GM04504 (cell line): Measurements from ENCODE around the gene GPATCH1.
"Not testable (repeated sequence)": the region's sequence is repeated elsewhere in the genome, so short reads cannot be mapped to it uniquely, and the experiment has no call there.

ENCODE experiments used
- DNase-seq: peaks from one replicate; pipeline ENCODE4 v3.0.0-alpha.2; 2012; ENCODE audit warnings: low read depth

Gene GPATCH1

GRCh38 chr19:33111587-33111986 lies 30.6 kb downstream of the GPATCH1 start:
- no peak for DNase-seq

- no peak for DNase-seq
Observed at GRCh38 chr19:33114312-33114711, 33.3 kb downstream of the GPATCH1 start.

- DNase-seq: no peak
Observed at GRCh38 chr19:33117501-33117900, 36.5 kb downstream of the GPATCH1 start.

GRCh38 chr19:33118643-33119042 lies 37.7 kb downstream of the GPATCH1 start:
- DNase-seq: no peak

- no peak for DNase-seq
Observed at GRCh38 chr19:33124207-33125098, 43.5 kb downstream of the GPATCH1 start.

GRCh38 chr19:33125929-33126388 lies 45.0 kb downstream of the GPATCH1 start:
- peak; percentile 17 for DNase-seq

- DNase-seq: not testable (repeated sequence)
Observed at GRCh38 chr19:33126712-33127111, 45.7 kb downstream of the GPATCH1 start.

- no peak for DNase-seq
Observed at GRCh38 chr19:33129901-33130300, 48.9 kb downstream of the GPATCH1 start.

- DNase-seq: no peak
Observed at GRCh38 chr19:33130433-33130832, 49.5 kb downstream of the GPATCH1 start.

- no peak for DNase-seq
Observed at GRCh38 chr19:33132021-33132420, 51.0 kb downstream of the GPATCH1 start, which contains the start of gene WDR88. Gene WDR88, plus strand, starts transcription at chr19:33132114. Its CDS starts 56 bp downstream, at chr19:33132170.

- no peak for DNase-seq
Observed at GRCh38 chr19:33132425-33132824, 51.4 kb downstream of the GPATCH1 start.

- peak; percentile 18 for DNase-seq
Observed at GRCh38 chr19:33133438-33134031, 52.6 kb downstream of the GPATCH1 start.

- DNase-seq: no peak
Observed at GRCh38 chr19:33134571-33135041, 53.6 kb downstream of the GPATCH1 start.

GRCh38 chr19:33139165-33139564 lies 58.2 kb downstream of the GPATCH1 start:
- no peak for DNase-seq

GRCh38 chr19:33143897-33144405 lies 63.0 kb downstream of the GPATCH1 start:
- DNase-seq: peak; percentile 23

- no peak for DNase-seq
Observed at GRCh38 chr19:33146209-33146608, 65.2 kb downstream of the GPATCH1 start.

GRCh38 chr19:33147538-33147937 lies 66.6 kb downstream of the GPATCH1 start:
- no peak for DNase-seq

- no peak for DNase-seq
Observed at GRCh38 chr19:33150852-33151518, 70.0 kb downstream of the GPATCH1 start.

GRCh38 chr19:33152176-33152575 lies 71.2 kb downstream of the GPATCH1 start:
- DNase-seq: no peak

GRCh38 chr19:33152625-33153024 lies 71.6 kb downstream of the GPATCH1 start:
- not testable (repeated sequence) for DNase-seq

GRCh38 chr19:33154313-33154712 lies 73.3 kb downstream of the GPATCH1 start:
- DNase-seq: not testable (repeated sequence)

- DNase-seq: peak; percentile 47
Observed at GRCh38 chr19:33156334-33156733, 75.4 kb downstream of the GPATCH1 start.
